Measurements from ENCODE around the gene MUC5AC. TPM values are rescaled to one million over a fixed set of nuclear protein-coding genes. Genes with fewer than 3 reads are reported as not detected.

Gene MUC5AC
- total and polyA plus RNA-seq, 2 of the 13 experiments (the other 11 are each of a cell fraction or from before 2014, with no cell fraction given): under 0.01 TPM; not detected in 1

DNA sequence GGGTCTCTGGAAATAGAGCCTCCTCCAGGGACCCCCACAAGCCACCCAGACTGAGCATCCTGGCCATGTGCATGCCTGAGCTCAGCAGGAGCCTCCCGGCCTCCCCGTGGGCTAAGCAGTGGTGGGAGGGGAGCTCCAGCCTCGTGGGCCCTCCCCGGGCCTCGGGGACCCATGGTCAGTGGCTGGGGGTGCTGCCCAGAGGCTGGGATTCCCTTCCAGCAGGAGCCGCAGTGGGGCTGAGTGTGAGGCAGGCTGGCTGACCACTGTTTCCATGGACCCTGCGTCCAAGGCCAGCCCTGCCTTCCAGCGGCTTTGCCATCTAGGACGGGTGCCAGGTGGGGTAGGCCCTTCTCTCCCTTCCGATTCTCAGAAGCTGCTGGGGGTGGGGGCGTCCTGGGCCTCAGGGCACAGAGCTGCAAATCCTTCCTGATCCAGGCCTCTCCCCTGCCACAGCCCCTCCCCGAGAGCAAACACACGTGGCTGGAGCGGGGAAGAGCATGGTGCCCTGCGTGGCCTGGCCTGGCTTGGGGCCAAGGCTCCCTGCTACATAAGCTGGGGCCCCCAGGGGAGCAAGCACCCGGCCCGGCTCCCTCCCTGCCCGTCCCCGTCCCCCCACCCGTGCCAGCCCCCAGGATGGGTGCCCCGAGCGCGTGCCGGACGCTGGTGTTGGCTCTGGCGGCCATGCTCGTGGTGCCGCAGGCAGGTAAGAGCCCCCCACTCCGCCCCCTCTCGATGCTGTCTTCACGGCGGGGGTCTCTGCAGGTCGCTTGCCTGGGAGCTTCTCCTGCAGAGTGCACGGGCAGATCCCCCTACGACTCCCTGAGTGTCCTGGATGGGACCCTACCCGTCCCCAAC is 65.0 kb downstream of the MUC5AC start, which contains the start of gene MUC5B (continued):
- TF ChIP-seq ZNF646 (CRISPR knock-in tag; IDR thresholded peaks at IDR 0.05): no peak
- TF ChIP-seq TBP (CRISPR knock-in tag; IDR thresholded peaks at IDR 0.05): no peak
- TF ChIP-seq RNF2 (conservative IDR thresholded peaks at IDR 0.05; ENCODE audit: low read depth): no peak
- TF ChIP-seq ZNF260 (CRISPR knock-in tag; IDR thresholded peaks at IDR 0.05; ENCODE audit: borderline replicate concordance, low read depth): no peak
- TF ChIP-seq ZSCAN31 (CRISPR knock-in tag; IDR thresholded peaks at IDR 0.05; ENCODE audit: low read depth): no peak
- TF ChIP-seq, protein P1, sequence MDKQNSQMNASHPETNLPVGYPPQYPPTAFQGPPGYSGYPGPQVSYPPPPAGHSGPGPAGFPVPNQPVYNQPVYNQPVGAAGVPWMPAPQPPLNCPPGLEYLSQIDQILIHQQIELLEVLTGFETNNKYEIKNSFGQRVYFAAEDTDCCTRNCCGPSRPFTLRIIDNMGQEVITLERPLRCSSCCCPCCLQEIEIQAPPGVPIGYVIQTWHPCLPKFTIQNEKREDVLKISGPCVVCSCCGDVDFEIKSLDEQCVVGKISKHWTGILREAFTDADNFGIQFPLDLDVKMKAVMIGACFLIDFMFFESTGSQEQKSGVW (CRISPR knock-in tag; IDR thresholded peaks at IDR 0.05; ENCODE audit: borderline replicate concordance): no peak
- TF ChIP-seq FUBP1 (CRISPR knock-in tag; IDR thresholded peaks at IDR 0.05; ENCODE audit: borderline replicate concordance): no peak
- no peak for TF ChIP-seq ZNF703 (CRISPR knock-in tag; IDR thresholded peaks at IDR 0.05; ENCODE audit: borderline replicate concordance)
- 0 out of 2 replicates have a peak, but pooled peaks have one; percentile 19 for TF ChIP-seq MED1 (CRISPR knock-in tag; IDR thresholded peaks at IDR 0.05)
- TF ChIP-seq MIER3 (CRISPR knock-in tag; IDR thresholded peaks at IDR 0.05; ENCODE audit: borderline replicate concordance): no peak
- no peak for TF ChIP-seq IRF2 (CRISPR knock-in tag; IDR thresholded peaks at IDR 0.05)
- TF ChIP-seq ZNF672 (CRISPR knock-in tag; IDR thresholded peaks at IDR 0.05): no peak
- no peak for TF ChIP-seq FOXP1 (IDR thresholded peaks at IDR 0.05)
- no peak for TF ChIP-seq FOXP1 (CRISPR knock-in tag; IDR thresholded peaks at IDR 0.05)
- TF ChIP-seq ZHX1 (CRISPR knock-in tag; IDR thresholded peaks at IDR 0.05; ENCODE audit: low read depth): no peak
- no peak for TF ChIP-seq ZNF484 (CRISPR knock-in tag; IDR thresholded peaks at IDR 0.05; ENCODE audit: borderline replicate concordance, low read depth)
- no peak for TF ChIP-seq ZNF235 (CRISPR knock-in tag; IDR thresholded peaks at IDR 0.05; ENCODE audit: borderline replicate concordance)
- TF ChIP-seq ZSCAN9 (CRISPR knock-in tag; IDR thresholded peaks at IDR 0.05; ENCODE audit: borderline replicate concordance): no peak

Measured in HepG2 (cell line).